AG04450 (cell line): ENCODE measurements around the gene ZCCHC3. TPM values are rescaled to one million over a fixed set of nuclear protein-coding genes. Genes with fewer than 3 reads are reported as not detected.

Source experiments
- CTCF ChIA-PET: fragments of 300-600, 350-600 bp; formaldehyde crosslinking; extraction: SDS; loops from one replicate; lab custom pipeline; 2022; ENCODE audit warnings: antibody characterized with exemption, inconsistent platforms; lab: Charles Lee
- POLR2A ChIA-PET: fragments of 350-600 bp; formaldehyde crosslinking; extraction: SDS; loops from one replicate; lab custom pipeline; 2021; ENCODE audit warnings: antibody characterized with exemption, inconsistent platforms; lab: Yijun Ruan, JAX
- DNase-seq: peaks from one replicate; pipeline ENCODE4 v3.0.0-alpha.2; 2011; ENCODE audit warnings: low read depth, low spot score
- H3K27ac ChIP-seq: one replicate; pipeline ENCODE4 v1.5.1; 2012; ENCODE audit warnings: low read depth, low read length, control low read depth
- H3K27me3 ChIP-seq: one replicate; pipeline ENCODE4 v1.6.0; 2012; ENCODE audit warnings: low read length; ENCODE audit not compliant: control insufficient read depth, insufficient read depth
- H3K4me3 ChIP-seq: 2 replicates; pipeline ENCODE4 v1.5.1; 2011; ENCODE audit warnings: mild to moderate bottlenecking, low read depth, low read length, control low read depth
- H3K9me3 ChIP-seq: 2 replicates; pipeline ENCODE4 v1.5.1; 2012; ENCODE audit warnings: low read length; ENCODE audit not compliant: control insufficient read depth, insufficient read depth
- CTCF ChIP-seq: IDR thresholded peaks from 2 replicates; pipeline ENCODE4 v1.5.1; 2011; ENCODE audit warnings: low read depth, low read length, control low read depth, inconsistent platforms
- polyA plus RNA-seq: library from polyadenylated mRNA; depleted of rRNA; stranded (reverse); fragments of >200 nt; gene quantifications from 2 replicates; pipeline ENCODE4 v1.2.3, GENCODE V29; 2011

Gene ZCCHC3
- polyA plus RNA-seq, 1 experiment: 15.4 TPM

GRCh38 chr20:341682-342081 lies 44.3 kb downstream of the ZCCHC3 start:
- no peak for DNase-seq
- peaks cover 4% of the 10 kb centered on the region for H3K27me3 ChIP-seq
- TF ChIP-seq CTCF: no peak
- H3K4me3 ChIP-seq: no peak overlapping the region
- ChIA-PET CTCF (interaction anchor here (2.4 kb wide), 1 partner anchor 11 kb away, joined by 16 read pairs; no protein-coding TSS in a partner anchor), POLR2A (no interaction called here)
- H3K9me3 ChIP-seq: peaks cover 18% of the 10 kb centered on the region
- H3K27ac ChIP-seq: no peak overlapping the region

- no peak for TF ChIP-seq CTCF
- Histone ChIP-seq H3K27me3 (peaks cover 4% of the 10 kb centered on the region), H3K4me3 (no peak overlapping the region), H3K9me3 (peaks cover 18% of the 10 kb centered on the region), H3K27ac (no peak overlapping the region)
- no peak for DNase-seq
- CTCF ChIA-PET: interaction anchor here (1.0 to 2.4 kb wide), 2 partner anchors 11 to 12 kb away, joined by 3 to 16 read pairs; no protein-coding TSS in a partner anchor
- POLR2A ChIA-PET: no interaction called here
Measured at GRCh38 chr20:343107-343506, 45.7 kb downstream of the ZCCHC3 start.

GRCh38 chr20:346033-346639 lies 48.8 kb downstream of the ZCCHC3 start:
- no peak for DNase-seq
- POLR2A ChIA-PET: interaction anchor here (1.9 to 2.3 kb wide), 2 partner anchors 20 to 36 kb away, joined by 9 to 10 read pairs; no protein-coding TSS in a partner anchor
- Histone ChIP-seq H3K4me3 (peak overlapping the region; percentile 87), H3K9me3 (peaks cover 18% of the 10 kb centered on the region), H3K27me3 (no peaks in the 10 kb centered on the region), H3K27ac (peak overlapping the region; percentile 68)
- CTCF ChIA-PET: interaction anchor here (1.1 to 4.3 kb wide), 3 partner anchors 8 to 16 kb away, joined by 4 to 44 read pairs (median 15); no protein-coding TSS in a partner anchor
- no peak for TF ChIP-seq CTCF

GRCh38 chr20:346640-347316 lies 49.4 kb downstream of the ZCCHC3 start, which contains the start of gene NRSN2:
Gene NRSN2 (plus strand): TSS chr20:347111. CDS start chr20:349644, 2,533 bp downstream.
- ChIA-PET POLR2A (interaction anchor here (0.6 to 2.3 kb wide), 7 partner anchors 20 to 61 kb away, joined by 3 to 10 read pairs (median 5); partner anchors contain the start of gene RBCK1), CTCF (interaction anchor here (0.5 to 4.3 kb wide), 6 partner anchors 7 to 80 kb away, joined by 3 to 44 read pairs (median 3); no protein-coding TSS in a partner anchor)
- H3K27me3 ChIP-seq: no peaks in the 10 kb centered on the region
- peak within 1 kb of the TSS; percentile 87 for H3K4me3 ChIP-seq
- no peak for TF ChIP-seq CTCF
- H3K9me3 ChIP-seq: peaks cover 14% of the 10 kb centered on the region
- no peak for DNase-seq
- peak within 1 kb of the TSS; percentile 92 for H3K27ac ChIP-seq
